GM10266 (cell line): ENCODE results near the gene ANGEL1.

Source experiments
- DNase-seq: peaks from one replicate; pipeline ENCODE4 v3.0.0; 2012; ENCODE audit errors: extremely low spot score
- CTCF ChIP-seq: IDR thresholded peaks from 2 replicates; pipeline ENCODE4 v1.5.1; 2012; ENCODE audit warnings: mild to moderate bottlenecking, low read depth; ENCODE audit not compliant: control insufficient read depth, insufficient read depth; ENCODE audit errors: missing control alignments

The ANGEL1 gene

GRCh38 chr14:76774821-76775694 is 37.6 kb downstream of the ANGEL1 start:
- no peak for TF ChIP-seq CTCF

GRCh38 chr14:76773956-76774820 is 38.5 kb downstream of the ANGEL1 start:
- no peak for DNase-seq
- no peak for TF ChIP-seq CTCF

More at GRCh38 chr14:76774821-76775694, 37.6 kb downstream of the ANGEL1 start:
- no peak for DNase-seq

- no peak for TF ChIP-seq CTCF
- no peak for DNase-seq
Measured at GRCh38 chr14:76773188-76773885, 39.3 kb downstream of the ANGEL1 start.

- DNase-seq, result no peak
- no peak for TF ChIP-seq CTCF
Measured at GRCh38 chr14:76772300-76773187, 40.1 kb downstream of the ANGEL1 start.

- TF ChIP-seq CTCF, result no peak
Measured at GRCh38 chr14:76771437-76771980, 41.2 kb downstream of the ANGEL1 start.

More at GRCh38 chr14:76771437-76771980, 41.2 kb downstream of the ANGEL1 start:
- DNase-seq, result no peak
